NCI-H2196 (cell line): ENCODE data around the gene KIF6.

ENCODE experiments used
- DNase-seq: peaks from one replicate; lab custom pipeline; 2025; ENCODE audit not compliant: unreplicated experiment; lab: John Stamatoyannopoulos, UW

Gene KIF6

GRCh38 chr6:39594285-39594684, 130.9 kb downstream of the KIF6 start:
- DNase-seq: no peak

- no peak for DNase-seq
These were observed 131.6 kb downstream of the KIF6 start for GRCh38 chr6:39593646-39594045.

- DNase-seq: no peak
These were observed 134.3 kb downstream of the KIF6 start for GRCh38 chr6:39590871-39591393.

GRCh38 chr6:39587080-39587479, 138.1 kb downstream of the KIF6 start:
- no peak for DNase-seq

- DNase-seq: no peak
These were observed 139.6 kb downstream of the KIF6 start for GRCh38 chr6:39585641-39586040.

- DNase-seq: no peak
These were observed 147.6 kb downstream of the KIF6 start for GRCh38 chr6:39577446-39578165.

GRCh38 chr6:39576556-39577303, 148.5 kb downstream of the KIF6 start:
- DNase-seq: no peak

- no peak for DNase-seq
These were observed 150.2 kb downstream of the KIF6 start for GRCh38 chr6:39574991-39575390.

GRCh38 chr6:39573541-39573940, 151.7 kb downstream of the KIF6 start:
- DNase-seq: no peak

- DNase-seq: no peak
These were observed 152.4 kb downstream of the KIF6 start for GRCh38 chr6:39572661-39573340.

GRCh38 chr6:39568896-39569295, 156.3 kb downstream of the KIF6 start:
- no peak for DNase-seq

GRCh38 chr6:39567091-39567490, 158.1 kb downstream of the KIF6 start:
- no peak for DNase-seq

GRCh38 chr6:39566456-39566855, 158.8 kb downstream of the KIF6 start:
- DNase-seq: no peak

- no peak for DNase-seq
These were observed 159.3 kb downstream of the KIF6 start for GRCh38 chr6:39565956-39566355.

GRCh38 chr6:39563566-39564311, 161.5 kb downstream of the KIF6 start:
- no peak for DNase-seq

GRCh38 chr6:39561536-39562266, 163.5 kb downstream of the KIF6 start:
- no peak for DNase-seq

GRCh38 chr6:39560915-39561314, 164.3 kb downstream of the KIF6 start:
- no peak for DNase-seq

- DNase-seq: no peak
These were observed 166.5 kb downstream of the KIF6 start for GRCh38 chr6:39558591-39559190.

GRCh38 chr6:39558079-39558478, 167.1 kb downstream of the KIF6 start:
- DNase-seq: no peak

GRCh38 chr6:39555136-39555535, 170.1 kb downstream of the KIF6 start:
- DNase-seq: no peak
